Neuronal stem cell (in vitro differentiated cells): Measurements from ENCODE around the gene LRMDA.
A peak's percentile ranks its signal among the peaks of the same experiment; 100 is the strongest.

Experiments used
- DNase-seq: peaks from one replicate; pipeline ENCODE4 v3.0.0-alpha.2; 2013; ENCODE audit warnings: low spot score
- H2AFZ ChIP-seq: one replicate; pipeline ENCODE4 v1.6.1; 2013; ENCODE audit warnings: mild to moderate bottlenecking, low read length, inconsistent platforms
- H2AK5ac ChIP-seq: 2 replicates; pipeline ENCODE4 v1.6.1; 2013; ENCODE audit warnings: low read depth, mild to moderate bottlenecking, inconsistent platforms, low read length, moderate library complexity, mixed read lengths
- H2BK120ac ChIP-seq: 2 replicates; pipeline ENCODE4 v1.6.1; 2013; ENCODE audit warnings: low read depth, mild to moderate bottlenecking, inconsistent platforms, low read length, moderate library complexity, mixed read lengths
- H2BK12ac ChIP-seq: one replicate; pipeline ENCODE4 v1.6.1; 2013; ENCODE audit warnings: low read length, inconsistent platforms
- H2BK15ac ChIP-seq: 2 replicates; pipeline ENCODE4 v1.6.1; 2013; ENCODE audit warnings: mild to moderate bottlenecking, low read length, inconsistent platforms, mixed read lengths
- H2BK5ac ChIP-seq: one replicate; pipeline ENCODE4 v1.6.1; 2013; ENCODE audit warnings: inconsistent platforms, mild to moderate bottlenecking, low read length, moderate library complexity
- H3K14ac ChIP-seq: one replicate; pipeline ENCODE4 v1.6.1; 2013; ENCODE audit warnings: low read length, inconsistent platforms
- H3K18ac ChIP-seq: 2 replicates; pipeline ENCODE4 v1.6.1; 2013; ENCODE audit warnings: low read length, inconsistent platforms
- H3K23ac ChIP-seq: 2 replicates; pipeline ENCODE4 v1.6.1; 2013; ENCODE audit warnings: low read depth, mild to moderate bottlenecking, mixed read lengths, low read length, inconsistent platforms; ENCODE audit not compliant: poor library complexity
- H3K27ac ChIP-seq: replicated peaks from 3 replicates; pipeline ENCODE4 v1.5.1; 2013; ENCODE audit warnings: low read length, inconsistent platforms
- H3K27me3 ChIP-seq, 3 experiments: 2 replicates each; pipeline ENCODE4 v1.6.1; 2013; ENCODE audit warnings: low read length in 3 of 3, mild to moderate bottlenecking in 2 of 3, inconsistent platforms in 1 of 3, low read depth in 1 of 3, mixed read lengths in 1 of 3, moderate library complexity in 1 of 3; ENCODE audit not compliant: control insufficient read depth in 3 of 3, insufficient read depth in 3 of 3
- H3K36me3 ChIP-seq, 2 donors: replicated peaks in 1 of 2; 2 replicates each; pipeline ENCODE4 v1.6.1; 2013; ENCODE audit warnings: low read length in 2 of 2; ENCODE audit not compliant: control insufficient read depth in 2 of 2, insufficient read depth in 2 of 2
- H3K4ac ChIP-seq: 2 replicates; pipeline ENCODE4 v1.6.1; 2013; ENCODE audit warnings: inconsistent platforms, mild to moderate bottlenecking, low read length, moderate library complexity
- H3K4me1 ChIP-seq, 2 donors: 1 replicate in 1 of 2; 2 replicates in 1 of 2; pipeline ENCODE4 v1.6.1; 2013; ENCODE audit warnings: low read length in 2 of 2, low read depth in 1 of 2; ENCODE audit not compliant: control insufficient read depth in 2 of 2, insufficient read depth in 1 of 2
- H3K4me2 ChIP-seq: one replicate; pipeline ENCODE4 v1.6.1; 2013; ENCODE audit warnings: mild to moderate bottlenecking, low read length, inconsistent platforms; ENCODE audit not compliant: insufficient read depth, poor library complexity, severe bottlenecking
- H3K4me3 ChIP-seq, 2 donors: 2 replicates each; pipeline ENCODE4 v1.5.1; 2013; ENCODE audit warnings: low read length in 2 of 2, mild to moderate bottlenecking in 2 of 2, inconsistent platforms in 1 of 2, moderate library complexity in 1 of 2
- H3K79me1 ChIP-seq: one replicate; pipeline ENCODE4 v1.6.1; 2013; ENCODE audit warnings: low read depth, mild to moderate bottlenecking, inconsistent platforms, low read length, moderate library complexity
- H3K9ac ChIP-seq: one replicate; pipeline ENCODE4 v1.6.1; 2013; ENCODE audit warnings: mild to moderate bottlenecking, low read depth, low read length, inconsistent platforms; ENCODE audit not compliant: poor library complexity
- H3K9me3 ChIP-seq, 2 donors: replicated peaks in 1 of 2; 2 replicates each; pipeline versions ENCODE3 to v1.6.1; 2013; ENCODE audit warnings: low read length in 2 of 2, mild to moderate bottlenecking in 2 of 2, inconsistent platforms in 1 of 2, low read depth in 1 of 2, mixed read lengths in 1 of 2, moderate library complexity in 1 of 2; ENCODE audit not compliant: control insufficient read depth in 2 of 2, insufficient read depth in 1 of 2
- H4K8ac ChIP-seq: one replicate; pipeline ENCODE4 v1.6.1; 2013; ENCODE audit warnings: low read depth, mild to moderate bottlenecking, inconsistent platforms, low read length, moderate library complexity
- H4K91ac ChIP-seq: one replicate; pipeline ENCODE4 v1.6.1; 2013; ENCODE audit warnings: low read length, low read depth, mild to moderate bottlenecking, inconsistent platforms; ENCODE audit not compliant: poor library complexity
- WGBS, 2 donors: extraction: QIAGEN DNeasy Blood & Tissue Kit; methylation state at CpG; one replicate each; pipeline ENCODE4 v1.1.7; 2013; ENCODE audit warnings: missing lambda C conversion rate in 2 of 2, mixed read lengths in 1 of 2; ENCODE audit not compliant: insufficient read length in 2 of 2, insufficient replicate concordance in 1 of 2; ENCODE audit errors: extremely low coverage in 2 of 2; 5-methylcytosine and 5-hydroxymethylcytosine counted together

The LRMDA gene

DNA sequence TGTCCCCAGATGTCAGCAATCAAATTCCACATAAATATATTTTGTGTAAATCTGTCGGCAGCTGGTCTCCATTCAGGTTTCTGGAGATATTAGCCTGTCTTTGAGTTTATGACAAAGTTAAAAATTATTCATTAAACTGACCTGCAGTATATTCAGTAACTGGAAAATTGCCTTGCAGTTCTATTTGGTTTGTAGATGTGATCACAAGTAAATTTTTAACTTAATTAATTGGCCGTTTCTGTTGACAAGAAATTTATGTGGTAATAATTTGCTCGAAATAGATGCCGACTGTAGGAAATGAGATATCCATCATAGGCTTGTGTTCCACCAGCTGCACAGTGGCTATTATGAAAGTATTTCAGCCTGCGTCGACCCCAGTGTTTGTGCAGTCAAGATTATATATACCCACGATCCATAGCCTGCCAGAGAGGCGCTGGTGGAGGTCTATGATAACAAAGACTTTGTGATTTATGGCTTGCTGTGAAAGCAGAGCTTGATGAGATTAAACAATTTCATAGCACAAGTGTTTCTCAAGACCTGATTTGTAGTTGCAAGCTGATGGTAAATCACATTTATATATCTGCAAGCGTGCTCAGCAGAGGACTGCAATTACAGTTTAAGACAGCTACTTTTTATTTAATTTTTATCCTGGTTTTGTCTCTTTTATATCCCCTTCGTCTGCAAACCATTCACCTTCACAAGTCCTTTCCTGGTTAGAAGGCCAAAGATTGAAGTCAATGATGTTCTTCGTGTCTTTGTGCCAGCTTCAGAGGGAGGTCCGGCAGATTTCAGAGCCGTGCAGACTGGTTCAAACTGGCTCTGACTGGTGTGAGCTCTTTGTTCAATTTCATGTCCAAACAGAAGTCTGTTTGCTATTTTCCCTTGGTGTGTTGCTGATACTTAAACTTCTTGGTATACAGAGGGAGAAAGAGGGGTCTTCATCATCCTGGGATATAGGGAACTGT is 850.9 kb downstream of the LRMDA start:
- no peak overlapping the region for H3K4ac ChIP-seq
- H2AFZ ChIP-seq: peak overlapping the region; percentile 68
- H2BK120ac ChIP-seq: no peak overlapping the region
- no peak overlapping the region for H3K9ac ChIP-seq
- no peaks in the 10 kb centered on the region for H3K79me1 ChIP-seq
- no peak overlapping the region for H3K23ac ChIP-seq
- no peaks in the 10 kb centered on the region for H3K27me3 ChIP-seq
- no peak overlapping the region for H2BK12ac ChIP-seq
- WGBS, 2 donors: no CpG with 5 or more reads among the region's 13 CpGs
- H3K36me3 ChIP-seq: no peaks in the 10 kb centered on the region
- no peak for DNase-seq
- H3K4me2 ChIP-seq: no peak overlapping the region
- peaks cover 2 to 9% of the 10 kb centered on the region in 2 donors for H3K9me3 ChIP-seq
- H3K27ac ChIP-seq: no peak overlapping the region
- H3K18ac ChIP-seq: no peak overlapping the region
- no peak overlapping the region for H2BK5ac ChIP-seq
- H3K4me3 ChIP-seq: no peak overlapping the region
- no peak overlapping the region for H4K8ac ChIP-seq
- no peak overlapping the region for H4K91ac ChIP-seq
- H2BK15ac ChIP-seq: no peak overlapping the region
- H3K14ac ChIP-seq: no peak overlapping the region
- no peak overlapping the region for H2AK5ac ChIP-seq
- peaks cover 0 to 12% of the 10 kb centered on the region in 2 donors for H3K4me1 ChIP-seq

DNA sequence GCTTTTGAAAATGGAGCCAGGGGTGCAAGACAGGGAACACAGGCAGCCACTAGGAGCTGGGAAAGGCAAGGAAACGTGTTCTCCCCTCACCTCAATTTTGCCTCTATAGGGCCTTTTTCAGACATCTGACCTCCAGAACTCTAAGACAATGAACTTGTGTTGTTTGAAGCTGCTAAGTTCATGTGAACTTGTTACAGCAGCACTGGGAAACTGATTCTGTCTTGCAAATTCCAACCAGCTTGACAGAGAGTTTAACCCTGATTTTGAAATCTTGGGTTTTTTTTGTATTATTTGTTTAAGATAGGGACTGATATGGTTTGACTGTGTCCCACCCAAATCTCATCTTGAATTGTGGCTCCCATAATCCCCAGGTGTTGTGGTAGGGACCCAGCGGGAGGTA is 852.9 kb downstream of the LRMDA start:
- H3K27ac ChIP-seq: no peak overlapping the region
- WGBS, 2 donors: no CpG with 5 or more reads among the region's 2 CpGs
- H4K8ac ChIP-seq: no peak overlapping the region
- peaks cover 0 to 12% of the 10 kb centered on the region in 2 donors for H3K4me1 ChIP-seq
- no peak overlapping the region for H4K91ac ChIP-seq
- H3K36me3 ChIP-seq: no peaks in the 10 kb centered on the region
- H2BK5ac ChIP-seq: no peak overlapping the region
- no peak overlapping the region for H3K4me3 ChIP-seq
- H3K79me1 ChIP-seq: no peaks in the 10 kb centered on the region
- H3K27me3 ChIP-seq: no peaks in the 10 kb centered on the region
- no peak for DNase-seq
- no peak overlapping the region for H3K9ac ChIP-seq
- H3K23ac ChIP-seq: no peak overlapping the region
- H3K14ac ChIP-seq: no peak overlapping the region
- H2AK5ac ChIP-seq: no peak overlapping the region
- H3K18ac ChIP-seq: no peak overlapping the region
- no peak overlapping the region for H2BK12ac ChIP-seq
- no peak overlapping the region for H3K4ac ChIP-seq
- H2BK15ac ChIP-seq: no peak overlapping the region
- no peak overlapping the region for H3K4me2 ChIP-seq
- H3K9me3 ChIP-seq: peaks cover 2 to 9% of the 10 kb centered on the region in 2 donors
- H2BK120ac ChIP-seq: no peak overlapping the region
- no peak overlapping the region for H2AFZ ChIP-seq

DNA sequence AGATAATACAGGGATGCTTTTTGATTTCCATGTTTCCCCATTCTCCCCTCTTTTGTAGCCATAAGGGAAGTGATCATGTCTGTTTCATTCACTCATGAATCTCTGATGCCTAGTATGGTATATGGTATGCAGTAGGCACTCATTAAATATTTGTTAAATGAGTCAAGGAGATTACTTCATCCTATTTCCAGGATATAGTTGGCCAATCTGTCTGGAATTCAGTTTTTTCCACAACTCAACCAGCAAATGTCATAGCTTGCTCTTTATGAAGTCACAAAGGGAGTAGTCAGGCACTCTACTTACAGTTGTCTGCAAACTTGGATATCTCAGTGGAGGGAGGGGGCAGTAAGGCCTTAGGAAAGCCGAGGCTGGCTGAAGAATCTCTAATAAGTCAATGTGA is 853.6 kb downstream of the LRMDA start:
- H3K4me3 ChIP-seq: no peak overlapping the region
- no peak overlapping the region for H2BK120ac ChIP-seq
- no peak overlapping the region for H3K4ac ChIP-seq
- no peak overlapping the region for H2BK15ac ChIP-seq
- H3K27ac ChIP-seq: no peak overlapping the region
- no peak overlapping the region for H2BK12ac ChIP-seq
- no peak overlapping the region for H3K4me2 ChIP-seq
- H4K91ac ChIP-seq: no peak overlapping the region
- no peaks in the 10 kb centered on the region for H3K27me3 ChIP-seq
- WGBS, 2 donors: no CpG with 5 or more reads among the region's 1 CpG
- no peaks in the 10 kb centered on the region for H3K36me3 ChIP-seq
- no peak overlapping the region for H3K18ac ChIP-seq
- peaks cover 0 to 12% of the 10 kb centered on the region in 2 donors for H3K4me1 ChIP-seq
- H2AFZ ChIP-seq: no peak overlapping the region
- H4K8ac ChIP-seq: no peak overlapping the region
- H3K9ac ChIP-seq: no peak overlapping the region
- no peak for DNase-seq
- H2AK5ac ChIP-seq: no peak overlapping the region
- no peak overlapping the region for H2BK5ac ChIP-seq
- no peak overlapping the region for H3K14ac ChIP-seq
- H3K9me3 ChIP-seq: peaks cover 2 to 9% of the 10 kb centered on the region in 2 donors
- no peaks in the 10 kb centered on the region for H3K79me1 ChIP-seq
- no peak overlapping the region for H3K23ac ChIP-seq

DNA sequence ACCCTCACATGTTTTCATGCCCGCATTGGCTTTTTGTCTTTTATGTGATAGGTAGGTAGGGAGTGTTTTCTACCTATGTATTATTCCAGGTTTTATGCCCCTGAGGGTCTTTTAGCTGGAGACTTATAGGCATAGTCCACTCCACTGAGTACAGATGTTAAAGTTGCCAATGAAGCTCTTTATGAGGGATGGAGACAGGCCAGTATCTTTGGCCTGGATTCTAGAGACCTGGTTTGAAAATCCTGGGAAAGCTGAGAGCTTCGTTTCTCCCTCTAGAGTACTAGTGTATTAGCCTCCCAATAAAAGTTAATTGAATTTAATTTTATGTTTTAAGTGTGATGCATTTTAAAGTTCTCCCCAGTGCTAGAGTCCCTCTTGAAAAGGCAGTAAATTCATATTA is 854.1 kb downstream of the LRMDA start:
- H3K4me2 ChIP-seq: no peak overlapping the region
- no peak overlapping the region for H2AFZ ChIP-seq
- H3K18ac ChIP-seq: no peak overlapping the region
- H3K9me3 ChIP-seq: peaks cover 2 to 9% of the 10 kb centered on the region in 2 donors
- no peak overlapping the region for H2BK5ac ChIP-seq
- H3K36me3 ChIP-seq: no peaks in the 10 kb centered on the region
- H3K4me1 ChIP-seq: peaks cover 0 to 12% of the 10 kb centered on the region in 2 donors
- H3K4ac ChIP-seq: no peak overlapping the region
- H3K27ac ChIP-seq: no peak overlapping the region
- H2BK12ac ChIP-seq: no peak overlapping the region
- H3K79me1 ChIP-seq: no peaks in the 10 kb centered on the region
- H2AK5ac ChIP-seq: no peak overlapping the region
- no peak overlapping the region for H2BK120ac ChIP-seq
- no peak overlapping the region for H3K23ac ChIP-seq
- H3K27me3 ChIP-seq: no peaks in the 10 kb centered on the region
- H3K4me3 ChIP-seq: no peak overlapping the region
- no peak overlapping the region for H3K9ac ChIP-seq
- H4K8ac ChIP-seq: no peak overlapping the region
- DNase-seq: no peak
- WGBS, 2 donors: no CpG with 5 or more reads among the region's 2 CpGs
- H4K91ac ChIP-seq: no peak overlapping the region
- H3K14ac ChIP-seq: no peak overlapping the region
- no peak overlapping the region for H2BK15ac ChIP-seq
